ENCODE measurements around the gene CLEC14A. TPM values are rescaled to one million over a fixed set of nuclear protein-coding genes. Genes with fewer than 3 reads are reported as not detected.

Gene CLEC14A
- total RNA-seq, 1 experiment from 2014 or later: not detected

- no peak overlapping the region for H3K27ac ChIP-seq
- H3K27me3 ChIP-seq (replicated peaks): no peaks in the 10 kb centered on the region
- H3K4me3 ChIP-seq: no peak overlapping the region
- H3K4me1 ChIP-seq (replicated peaks): no peaks in the 10 kb centered on the region
- no peaks in the 10 kb centered on the region for H3K36me3 ChIP-seq
- DNase-seq (ENCODE audit: low read depth in 1 of 2, low spot score in 2 of 2): no peak
- H3K9me3 ChIP-seq (replicated peaks): no peaks in the 10 kb centered on the region
Measured at GRCh38 chr14:38205949-38206665, 49.8 kb downstream of the CLEC14A start.

GRCh38 chr14:38205119-38205813 is 50.6 kb downstream of the CLEC14A start:
- H3K27ac ChIP-seq: no peak overlapping the region
- no peaks in the 10 kb centered on the region for H3K4me1 ChIP-seq (replicated peaks)
- H3K9me3 ChIP-seq (replicated peaks): no peaks in the 10 kb centered on the region
- H3K27me3 ChIP-seq (replicated peaks): no peaks in the 10 kb centered on the region
- DNase-seq (ENCODE audit: low read depth in 1 of 2, low spot score in 2 of 2): no peak
- no peaks in the 10 kb centered on the region for H3K36me3 ChIP-seq
- no peak overlapping the region for H3K4me3 ChIP-seq

- Histone ChIP-seq H3K27me3 (replicated peaks) (no peaks in the 10 kb centered on the region), H3K36me3 (no peaks in the 10 kb centered on the region), H3K4me1 (replicated peaks) (no peaks in the 10 kb centered on the region), H3K27ac (no peak overlapping the region), H3K9me3 (replicated peaks) (no peaks in the 10 kb centered on the region), H3K4me3 (no peak overlapping the region)
- no peak for DNase-seq (ENCODE audit: low read depth in 1 of 2, low spot score in 2 of 2)
Measured at GRCh38 chr14:38204719-38205115, 51.2 kb downstream of the CLEC14A start.

Other genes with a start within 250 kb of the CLEC14A start
- not detected in 2 replicates for gene SSTR1, start 48.2 kb downstream of the CLEC14A start, total RNA-seq (2014; rRNA removed; shearing (Covaris generic))

Data from SJSA1 (cell line).